HEK293 (cell line): ENCODE results near the gene USP31.

Experiments
- CTCF ChIA-PET: fragments of 350-600 bp; formaldehyde crosslinking; extraction: SDS; loops from one replicate; lab custom pipeline; 2021; ENCODE audit warnings: antibody characterized with exemption; lab: Yijun Ruan, JAX
- POLR2A ChIA-PET: fragments of 300-600 bp; formaldehyde crosslinking; extraction: SDS; loops from one replicate; lab custom pipeline; 2020; ENCODE audit warnings: antibody characterized with exemption, inconsistent platforms; lab: Yijun Ruan, JAX
- H3K27ac ChIP-seq: fragments of 200-500 bp; sonication (Bioruptor generic); 2 replicates; pipeline ENCODE4 v1.5.1; 2014; ENCODE audit warnings: low read depth, low read length, control low read depth, inconsistent platforms; ENCODE audit errors: extremely low read depth
- H3K36me3 ChIP-seq, 2 experiments: fragments of 200-500 bp in 1 of 2; sonication (Bioruptor generic) in 1 of 2; 1 replicate in 1 of 2; 2 replicates in 1 of 2; pipeline ENCODE4 v1.5.1; 2014 to 2017; ENCODE audit warnings: inconsistent platforms in 2 of 2, low read length in 2 of 2; ENCODE audit not compliant: control insufficient read depth in 2 of 2, insufficient read depth in 1 of 2
- H3K4me1 ChIP-seq: fragments of 200-500 bp; sonication (Bioruptor generic); 2 replicates; pipeline ENCODE4 v1.5.1; 2014; ENCODE audit warnings: mild to moderate bottlenecking, low read length, inconsistent platforms; ENCODE audit not compliant: control insufficient read depth, insufficient read depth
- H3K4me3 ChIP-seq: 2 replicates; pipeline ENCODE4 v1.5.1; 2011; ENCODE audit warnings: low read depth, mild to moderate bottlenecking, control low read depth, low read length, moderate library complexity
- H3K9me3 ChIP-seq: fragments of 200-500 bp; sonication (Bioruptor generic); 2 replicates; pipeline ENCODE4 v1.5.1; 2014; ENCODE audit warnings: low read depth, low read length, inconsistent platforms; ENCODE audit not compliant: control insufficient read depth, insufficient read depth
- BCL11A ChIP-seq: fragments of 450-650 bp; formaldehyde crosslinking; IDR thresholded peaks from 2 replicates; pipeline ENCODE4 v1.5.1; 2016; ENCODE audit warnings: low read depth, missing biosample characterization, missing genetic modification characterization
- BCL11B ChIP-seq: fragments of 450-650 bp; formaldehyde crosslinking; IDR thresholded peaks from 2 replicates; pipeline ENCODE4 v1.5.1; 2016; ENCODE audit warnings: low read depth, missing biosample characterization, missing genetic modification characterization
- GLI4 ChIP-seq: fragments of 450-650 bp; formaldehyde crosslinking; IDR thresholded peaks from 2 replicates; pipeline ENCODE4 v1.5.1; 2016; ENCODE audit warnings: missing biosample characterization, missing genetic modification characterization
- HOXA7 ChIP-seq: sonication (generic); formaldehyde crosslinking; IDR thresholded peaks from 2 replicates; pipeline ENCODE4 v1.8.1; 2022; ENCODE audit warnings: missing genetic modification reagents, borderline replicate concordance
- OSR2 ChIP-seq: fragments of 450-650 bp; formaldehyde crosslinking; IDR thresholded peaks from 2 replicates; pipeline ENCODE4 v1.5.1; 2016; ENCODE audit warnings: missing biosample characterization, missing genetic modification characterization
- REPIN1 ChIP-seq: fragments of 450-650 bp; formaldehyde crosslinking; IDR thresholded peaks from 2 replicates; pipeline ENCODE4 v1.5.1; 2017; ENCODE audit warnings: missing biosample characterization, missing genetic modification characterization, low read depth
- SALL2 ChIP-seq: fragments of 450-650 bp; formaldehyde crosslinking; IDR thresholded peaks from 2 replicates; pipeline ENCODE4 v1.5.0; 2017; ENCODE audit warnings: missing biosample characterization, mild to moderate bottlenecking, missing genetic modification characterization, borderline replicate concordance
- SP2 ChIP-seq: fragments of 450-650 bp; formaldehyde crosslinking; IDR thresholded peaks from 2 replicates; pipeline ENCODE4 v1.5.1; 2016; ENCODE audit warnings: missing biosample characterization, missing genetic modification characterization
- TCF7L2 ChIP-seq: IDR thresholded peaks from 2 replicates; pipeline ENCODE4 v1.6.1; 2011; ENCODE audit warnings: low read depth, mild to moderate bottlenecking, inconsistent platforms, low read length, moderate library complexity, borderline replicate concordance
- ZBTB48 ChIP-seq: fragments of 450-650 bp; formaldehyde crosslinking; IDR thresholded peaks from 2 replicates; pipeline ENCODE4 v1.5.1; 2016; ENCODE audit warnings: missing biosample characterization, missing genetic modification characterization
- ZFP69B ChIP-seq: fragments of 450-650 bp; formaldehyde crosslinking; IDR thresholded peaks from 2 replicates; pipeline ENCODE4 v1.5.1; 2016; ENCODE audit warnings: missing biosample characterization, missing genetic modification characterization
- ZNF133 ChIP-seq: fragments of 450-650 bp; formaldehyde crosslinking; IDR thresholded peaks from 2 replicates; pipeline ENCODE4 v1.5.1; 2016; ENCODE audit warnings: missing biosample characterization, missing genetic modification characterization
- ZNF169 ChIP-seq: fragments of 450-650 bp; formaldehyde crosslinking; IDR thresholded peaks from 2 replicates; pipeline ENCODE4 v1.5.1; 2016; ENCODE audit warnings: missing biosample characterization, missing genetic modification characterization
- ZNF211 ChIP-seq: fragments of 450-650 bp; formaldehyde crosslinking; IDR thresholded peaks from 2 replicates; pipeline ENCODE4 v1.5.1; 2016; ENCODE audit warnings: low read depth, missing biosample characterization, missing genetic modification characterization
- ZNF280D ChIP-seq: fragments of 450-650 bp; formaldehyde crosslinking; IDR thresholded peaks from 2 replicates; pipeline ENCODE4 v1.5.1; 2016; ENCODE audit warnings: missing biosample characterization, missing genetic modification characterization
- ZNF404 ChIP-seq: fragments of 450-650 bp; formaldehyde crosslinking; IDR thresholded peaks from 2 replicates; pipeline ENCODE4 v1.5.1; 2017; ENCODE audit warnings: missing biosample characterization, missing genetic modification characterization
- ZNF48 ChIP-seq: fragments of 450-650 bp; formaldehyde crosslinking; IDR thresholded peaks from 2 replicates; pipeline ENCODE4 v1.5.1; 2016; ENCODE audit warnings: missing biosample characterization, missing genetic modification characterization
- ZNF513 ChIP-seq: fragments of 450-650 bp; IDR thresholded peaks from 2 replicates; pipeline ENCODE4 v1.5.1; 2018; ENCODE audit warnings: missing biosample characterization, missing genetic modification characterization
- ZNF530 ChIP-seq: fragments of 450-650 bp; formaldehyde crosslinking; IDR thresholded peaks from 2 replicates; pipeline ENCODE4 v1.5.1; 2016; ENCODE audit warnings: low read depth, missing biosample characterization, missing genetic modification characterization
- ZNF555 ChIP-seq: fragments of 450-650 bp; formaldehyde crosslinking; conservative IDR thresholded peaks from 2 replicates; pipeline ENCODE4 v1.5.1; 2017; ENCODE audit warnings: missing biosample characterization, mild to moderate bottlenecking, missing genetic modification characterization, inconsistent platforms
- ZNF561 ChIP-seq: fragments of 450-650 bp; IDR thresholded peaks from 2 replicates; pipeline ENCODE4 v1.5.1; 2018; ENCODE audit warnings: missing biosample characterization, missing genetic modification characterization, borderline replicate concordance
- ZNF621 ChIP-seq: fragments of 450-650 bp; formaldehyde crosslinking; IDR thresholded peaks from 2 replicates; pipeline ENCODE4 v1.5.1; 2017; ENCODE audit warnings: missing biosample characterization, missing genetic modification characterization
- ZNF623 ChIP-seq: fragments of 450-650 bp; formaldehyde crosslinking; IDR thresholded peaks from 2 replicates; pipeline ENCODE4 v1.5.1; 2016; ENCODE audit warnings: missing biosample characterization, missing genetic modification characterization
- ZNF843 ChIP-seq: fragments of 450-650 bp; formaldehyde crosslinking; IDR thresholded peaks from 2 replicates; pipeline ENCODE4 v1.5.1; 2016; ENCODE audit warnings: missing biosample characterization, missing genetic modification characterization

Gene USP31

GRCh38 chr16:23092072-23092800 is 57.0 kb downstream of the USP31 start (continued):
- TF ChIP-seq ZNF561 (tag by site-specific recombination) (no peak), ZBTB48 (no peak), TCF7L2 (no peak), ZNF513 (tag by site-specific recombination) (no peak)

GRCh38 chr16:23089111-23089510 is 60.1 kb downstream of the USP31 start:
- POLR2A ChIA-PET = no interaction called here
- H3K27ac ChIP-seq = no peak overlapping the region
- H3K4me3 ChIP-seq = no peak overlapping the region
- no peak for TF ChIP-seq ZNF280D (tag by site-specific recombination)
- H3K4me1 ChIP-seq = no peaks in the 10 kb centered on the region
- H3K36me3 ChIP-seq = peaks cover 0 to 44% of the 10 kb centered on the region in 2 experiments; a peak in 2 of 3 replicates
- CTCF ChIA-PET = no interaction called here
- H3K9me3 ChIP-seq = no peaks in the 10 kb centered on the region

GRCh38 chr16:23088018-23088417 is 61.2 kb downstream of the USP31 start:
- Histone ChIP-seq H3K27ac (no peak overlapping the region), H3K9me3 (no peaks in the 10 kb centered on the region), H3K4me3 (no peak overlapping the region), H3K36me3 (peaks cover 0 to 46% of the 10 kb centered on the region in 2 experiments; a peak in 2 of 3 replicates), H3K4me1 (no peaks in the 10 kb centered on the region)
- TF ChIP-seq BCL11B (tag by site-specific recombination) (no peak), ZNF48 (tag by site-specific recombination) (no peak), SALL2 (tag by site-specific recombination) (no peak), REPIN1 (tag by site-specific recombination) (no peak), ZNF133 (no peak), ZNF211 (tag by site-specific recombination) (no peak), HOXA7 (CRISPR knock-in tag) (no peak), ZNF555 (tag by site-specific recombination) (no peak), OSR2 (tag by site-specific recombination) (no peak), SP2 (tag by site-specific recombination) (no peak), ZNF621 (tag by site-specific recombination) (no peak)
- CTCF ChIA-PET = interaction anchor here (1.4 kb wide), 1 partner anchor 347 kb away, joined by 7 read pairs; no protein-coding TSS in a partner anchor
- POLR2A ChIA-PET = no interaction called here

- no peaks in the 10 kb centered on the region for H3K9me3 ChIP-seq
- no peaks in the 10 kb centered on the region for H3K4me1 ChIP-seq
- ChIA-PET CTCF (no interaction called here), POLR2A (no interaction called here)
- peaks cover 0 to 56% of the 10 kb centered on the region in 2 experiments; a peak in 2 of 3 replicates for H3K36me3 ChIP-seq
- no peak overlapping the region for H3K27ac ChIP-seq
- TF ChIP-seq ZNF843 (tag by site-specific recombination) (no peak), BCL11A (tag by site-specific recombination) (no peak), GLI4 (no peak), ZFP69B (tag by site-specific recombination) (no peak), ZNF530 (tag by site-specific recombination) (no peak), ZNF623 (no peak), ZNF404 (tag by site-specific recombination) (no peak), ZNF169 (tag by site-specific recombination) (no peak)
- H3K4me3 ChIP-seq = no peak overlapping the region
Measured at GRCh38 chr16:23085949-23086348, 63.3 kb downstream of the USP31 start.
